Fibroblast of lung (primary cell): Measurements from ENCODE around the gene GOLGA8B. TPM values are rescaled to one million over a fixed set of nuclear protein-coding genes. Genes with fewer than 3 reads are reported as not detected.
A peak's percentile ranks its signal among the peaks of the same experiment; 100 is the strongest.
"Not testable (repeated sequence)": the region's sequence is repeated elsewhere in the genome, so short reads cannot be mapped to it uniquely, and the experiment has no call there.

Source experiments
- DNase-seq, 2 donors: peaks; one replicate each; pipeline versions ENCODE4 v3.0.0 to v3.0.0-alpha.2; 2010; ENCODE audit warnings: low read depth in 2 of 2
- H2AFZ ChIP-seq: 2 replicates; pipeline ENCODE4 v1.5.1; 2012; ENCODE audit warnings: low read length, control low read depth, inconsistent platforms
- H3K27ac ChIP-seq: 2 replicates; pipeline ENCODE4 v1.5.1; 2011; ENCODE audit warnings: low read length, control low read depth; ENCODE audit not compliant: insufficient read depth
- H3K27me3 ChIP-seq: 2 replicates; pipeline ENCODE4 v1.5.1; 2011; ENCODE audit warnings: mild to moderate bottlenecking, low read length; ENCODE audit not compliant: control insufficient read depth, insufficient read depth
- H3K36me3 ChIP-seq: 2 replicates; pipeline ENCODE4 v1.5.1; 2011; ENCODE audit warnings: low read length; ENCODE audit not compliant: control insufficient read depth, insufficient read depth
- H3K4me1 ChIP-seq: 2 replicates; pipeline ENCODE4 v1.5.1; 2011; ENCODE audit warnings: low read length; ENCODE audit not compliant: control insufficient read depth, insufficient read depth; ENCODE audit errors: extremely low read depth
- H3K4me2 ChIP-seq: 2 replicates; pipeline ENCODE4 v1.5.1; 2011; ENCODE audit warnings: low read length, control low read depth; ENCODE audit not compliant: insufficient read depth; ENCODE audit errors: extremely low read depth
- H3K4me3 ChIP-seq, 4 experiments: fragments of 200-600 bp in 1 of 4; sonication (generic) in 1 of 4; replicated peaks in 1 of 4; 2 replicates each; pipeline ENCODE4 v1.5.1; 2011 to 2016; ENCODE audit warnings: low read length in 4 of 4, low read depth in 3 of 4, mild to moderate bottlenecking in 3 of 4, control low read depth in 2 of 4, inconsistent platforms in 1 of 4, mixed read lengths in 1 of 4; ENCODE audit not compliant: insufficient read depth in 1 of 4; ENCODE audit errors: control extremely low read depth in 1 of 4
- H3K79me2 ChIP-seq: 2 replicates; pipeline ENCODE4 v1.5.1; 2012; ENCODE audit warnings: mild to moderate bottlenecking, low read length, inconsistent platforms; ENCODE audit not compliant: control insufficient read depth, insufficient read depth
- H3K9ac ChIP-seq: 2 replicates; pipeline ENCODE4 v1.5.1; 2011; ENCODE audit warnings: mild to moderate bottlenecking, low read length, control low read depth; ENCODE audit not compliant: insufficient read depth
- H3K9me3 ChIP-seq: 2 replicates; pipeline ENCODE4 v1.5.1; 2012; ENCODE audit warnings: low read depth, low read length; ENCODE audit not compliant: control insufficient read depth, insufficient read depth
- H4K20me1 ChIP-seq: 2 replicates; pipeline ENCODE4 v1.5.1; 2011; ENCODE audit warnings: low read length; ENCODE audit not compliant: control insufficient read depth, insufficient read depth; ENCODE audit errors: extremely low read depth
- EZH2 ChIP-seq: IDR thresholded peaks from 2 replicates; pipeline ENCODE4 v1.5.1; 2012; ENCODE audit warnings: low read length, control low read depth, mild to moderate bottlenecking; ENCODE audit errors: missing control alignments
- polyA plus RNA-seq, 2 donors: library from polyadenylated mRNA; depleted of rRNA in 1 of 2; stranded (reverse) in 1 of 2; unstranded in 1 of 2; fragments of >200 nt; gene quantifications; 2 replicates each; pipeline ENCODE4 v1.2.1, GENCODE V29; 2011 to 2012; ENCODE audit warnings: missing spikeins in 1 of 2
- total RNA-seq: library from RNA; depleted of rRNA; stranded (reverse); fragments of >200 nt; gene quantifications from 2 replicates; pipeline ENCODE4 v1.2.1, GENCODE V29; 2014
- TF ChIP-seq, protein P1 (sequence below), 2 donors: IDR thresholded peaks in 1 of 2; conservative IDR thresholded peaks in 1 of 2; 1 replicate in 1 of 2; 2 replicates in 1 of 2; pipeline ENCODE4 v1.5.1; 2011 to 2012; ENCODE audit warnings: low read length in 2 of 2, control low read depth in 1 of 2, inconsistent platforms in 1 of 2, low read depth in 1 of 2, mild to moderate bottlenecking in 1 of 2

GOLGA8B gene
- total and polyA plus RNA-seq, 2 donors (not counting 1 experiment from before 2014, with no cell fraction given) = 14.7 to 19.6 TPM

DNA sequence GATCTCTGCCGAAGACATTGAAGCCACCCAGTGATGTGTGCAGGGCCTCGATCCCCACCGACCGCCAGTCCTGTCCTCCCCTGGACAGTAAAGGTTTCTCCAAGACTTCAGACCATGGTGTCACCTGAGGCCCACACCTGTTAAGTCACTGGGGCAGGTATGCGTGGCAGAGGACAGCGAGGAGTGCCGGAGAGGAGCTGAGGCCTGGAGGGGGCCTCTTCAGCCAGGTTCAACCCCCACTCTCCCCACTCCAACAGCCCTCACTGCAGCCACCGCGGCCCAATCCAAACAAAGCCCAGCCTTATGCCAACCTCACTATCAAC lies 2.4 kb downstream of the GOLGA8B start:
- Histone ChIP-seq H4K20me1 (no peaks in the 10 kb centered on the region), H2AFZ (no peak overlapping the region), H3K27me3 (no peaks in the 10 kb centered on the region), H3K27ac (no peak overlapping the region), H3K4me2 (no peak overlapping the region), H3K4me3 (no peak overlapping the region), H3K36me3 (no peaks in the 10 kb centered on the region), H3K4me1 (peaks cover 6% of the 10 kb centered on the region), H3K9ac (no peak overlapping the region), H3K9me3 (no peaks in the 10 kb centered on the region), H3K79me2 (no peaks in the 10 kb centered on the region)
- TF ChIP-seq, protein P1, sequence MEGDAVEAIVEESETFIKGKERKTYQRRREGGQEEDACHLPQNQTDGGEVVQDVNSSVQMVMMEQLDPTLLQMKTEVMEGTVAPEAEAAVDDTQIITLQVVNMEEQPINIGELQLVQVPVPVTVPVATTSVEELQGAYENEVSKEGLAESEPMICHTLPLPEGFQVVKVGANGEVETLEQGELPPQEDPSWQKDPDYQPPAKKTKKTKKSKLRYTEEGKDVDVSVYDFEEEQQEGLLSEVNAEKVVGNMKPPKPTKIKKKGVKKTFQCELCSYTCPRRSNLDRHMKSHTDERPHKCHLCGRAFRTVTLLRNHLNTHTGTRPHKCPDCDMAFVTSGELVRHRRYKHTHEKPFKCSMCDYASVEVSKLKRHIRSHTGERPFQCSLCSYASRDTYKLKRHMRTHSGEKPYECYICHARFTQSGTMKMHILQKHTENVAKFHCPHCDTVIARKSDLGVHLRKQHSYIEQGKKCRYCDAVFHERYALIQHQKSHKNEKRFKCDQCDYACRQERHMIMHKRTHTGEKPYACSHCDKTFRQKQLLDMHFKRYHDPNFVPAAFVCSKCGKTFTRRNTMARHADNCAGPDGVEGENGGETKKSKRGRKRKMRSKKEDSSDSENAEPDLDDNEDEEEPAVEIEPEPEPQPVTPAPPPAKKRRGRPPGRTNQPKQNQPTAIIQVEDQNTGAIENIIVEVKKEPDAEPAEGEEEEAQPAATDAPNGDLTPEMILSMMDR (conservative IDR thresholded peaks at IDR 0.05 in 1 of 2, IDR thresholded peaks at IDR 0.05 in 1 of 2; ENCODE audit: low read depth in 1 of 2, low read length in 2 of 2) = no peak
- no peak for TF ChIP-seq EZH2
- DNase-seq = no peak

DNA sequence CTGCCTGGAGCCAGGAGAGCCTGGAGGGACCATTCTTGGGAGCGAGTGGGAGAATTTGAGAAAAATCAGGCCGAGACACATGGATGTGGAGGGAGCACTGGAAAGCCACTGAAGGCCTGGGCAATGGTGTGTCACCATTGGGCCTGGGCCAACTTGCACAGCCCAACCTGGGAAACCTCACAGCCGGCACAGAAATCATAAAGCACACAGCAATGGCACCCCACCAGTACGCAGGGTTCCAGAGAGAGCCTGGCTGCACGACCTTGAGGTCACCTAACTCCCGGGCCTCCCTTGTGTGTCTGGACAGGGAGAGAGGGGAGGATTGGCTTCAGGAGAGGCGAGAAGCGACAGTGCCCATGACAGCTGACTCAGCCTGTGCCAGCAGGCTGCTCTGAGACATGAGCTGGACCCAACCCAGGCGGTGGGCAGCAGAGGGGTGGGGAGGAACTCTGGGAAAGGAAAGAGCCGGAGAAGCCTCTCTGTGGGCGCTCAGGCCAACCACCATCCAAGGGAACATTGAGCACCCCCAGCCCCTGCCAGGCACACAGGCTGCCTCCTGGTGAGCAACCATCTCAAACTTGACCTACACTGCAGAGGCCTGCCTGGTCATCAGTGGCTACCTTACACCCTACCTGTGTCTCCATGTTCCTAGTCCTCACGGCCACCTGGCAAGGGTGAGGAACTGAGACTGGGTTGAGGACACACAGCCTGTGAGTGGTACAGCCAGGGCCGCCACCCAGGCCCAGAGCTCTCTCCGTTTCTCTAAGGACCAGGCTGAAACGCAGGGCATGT lies 3.0 kb downstream of the GOLGA8B start:
- not testable (repeated sequence) for H3K79me2 ChIP-seq, H4K20me1 ChIP-seq, H3K9me3 ChIP-seq, H2AFZ ChIP-seq, H3K27me3 ChIP-seq, H3K27ac ChIP-seq, DNase-seq, H3K4me1 ChIP-seq, H3K9ac ChIP-seq, H3K36me3 ChIP-seq, H3K4me3 ChIP-seq, H3K4me2 ChIP-seq

DNA sequence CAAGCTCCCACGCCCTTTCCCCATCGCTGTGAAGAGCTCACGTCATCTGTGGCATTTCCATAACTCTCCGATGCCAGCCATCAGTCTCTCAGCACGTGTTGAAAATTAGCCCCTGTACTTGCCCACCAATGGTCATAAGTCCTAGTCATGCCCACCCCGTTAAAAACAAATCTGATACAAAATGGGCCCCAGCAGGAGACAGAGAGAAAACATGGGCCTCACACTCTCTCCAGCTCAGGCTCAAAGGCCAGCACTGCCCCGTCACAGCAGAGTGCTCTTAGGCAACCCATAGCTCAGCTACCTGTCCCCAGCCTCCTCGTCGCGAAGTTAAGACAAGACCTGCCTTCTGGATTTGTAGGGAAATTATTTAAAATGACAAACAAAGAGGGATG lies 5.2 kb downstream of the GOLGA8B start:
- Histone ChIP-seq H3K4me3 (no peak overlapping the region), H3K79me2 (no peaks in the 10 kb centered on the region), H3K9ac (no peak overlapping the region), H3K27me3 (no peaks in the 10 kb centered on the region), H3K36me3 (no peaks in the 10 kb centered on the region), H4K20me1 (no peaks in the 10 kb centered on the region), H2AFZ (no peak overlapping the region), H3K4me2 (no peak overlapping the region), H3K4me1 (peaks cover 3% of the 10 kb centered on the region), H3K9me3 (no peaks in the 10 kb centered on the region), H3K27ac (no peak overlapping the region)
- DNase-seq = no peak
- TF ChIP-seq, protein P1 (conservative IDR thresholded peaks at IDR 0.05 in 1 of 2, IDR thresholded peaks at IDR 0.05 in 1 of 2; ENCODE audit: low read depth in 1 of 2, low read length in 2 of 2) = no peak
- no peak for TF ChIP-seq EZH2

DNA sequence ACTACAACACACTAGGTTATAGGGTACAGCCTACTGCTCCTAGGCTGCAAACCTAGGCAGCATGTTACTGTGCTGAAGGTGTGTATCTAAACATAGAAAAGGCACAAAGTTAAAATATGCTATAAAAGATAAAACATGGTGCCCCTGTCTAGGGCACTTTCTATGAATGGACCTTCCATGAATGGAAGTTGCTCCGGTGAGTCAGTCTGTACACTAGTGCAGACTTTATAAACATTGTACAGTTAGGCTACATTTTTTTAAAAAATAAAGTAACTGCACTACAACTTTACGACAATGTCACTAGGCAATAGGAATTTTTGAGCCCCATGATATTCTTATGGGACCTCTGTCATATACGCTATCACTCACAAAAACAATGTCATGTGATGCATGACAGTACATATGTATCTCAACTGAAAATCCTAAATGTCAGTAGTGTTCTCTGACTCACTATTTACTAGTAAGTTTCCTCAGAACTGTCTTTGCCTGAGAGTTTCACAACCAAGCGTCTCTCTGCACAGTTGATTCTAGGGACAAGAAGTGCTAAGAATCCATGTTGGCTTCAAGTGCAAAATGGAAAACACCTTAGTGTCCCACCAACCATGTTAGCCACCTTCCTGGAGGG lies 5.7 kb downstream of the GOLGA8B start:
- H3K4me1 ChIP-seq, H3K4me3 ChIP-seq, H3K4me2 ChIP-seq, H4K20me1 ChIP-seq, H3K36me3 ChIP-seq, H3K9ac ChIP-seq, H3K9me3 ChIP-seq, H3K79me2 ChIP-seq, H2AFZ ChIP-seq, H3K27ac ChIP-seq, H3K27me3 ChIP-seq: not testable (repeated sequence)
- DNase-seq = peak in 1 of 2 donors; percentile 57

DNA sequence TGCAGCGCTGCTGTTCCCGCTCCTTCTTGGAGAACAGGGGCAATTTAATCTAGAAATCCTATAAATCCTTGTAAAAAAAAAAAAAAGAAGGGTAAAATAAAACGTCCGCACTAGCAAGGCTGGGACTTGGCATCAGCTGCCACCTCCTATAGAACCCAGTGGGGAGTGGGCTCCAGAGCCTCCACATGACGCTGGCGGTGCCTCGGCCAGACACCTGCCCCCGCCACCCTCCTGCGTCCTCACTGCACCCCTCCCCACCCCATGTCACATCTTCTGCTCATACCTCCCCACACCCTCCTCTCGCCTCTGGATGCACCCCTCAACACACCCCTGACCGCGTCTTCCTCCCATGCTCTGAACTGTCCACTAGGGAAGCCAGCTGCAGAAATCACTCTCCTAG lies 8.4 kb downstream of the GOLGA8B start:
- not testable (repeated sequence) for H3K4me2 ChIP-seq, H3K79me2 ChIP-seq, DNase-seq, H3K4me3 ChIP-seq, H3K9me3 ChIP-seq, H3K27me3 ChIP-seq, H3K9ac ChIP-seq, H3K4me1 ChIP-seq, H3K36me3 ChIP-seq, H3K27ac ChIP-seq, H2AFZ ChIP-seq, H4K20me1 ChIP-seq
